Measurements from ENCODE around the gene HRAS. TPM values are rescaled to one million over a fixed set of nuclear protein-coding genes. Genes with fewer than 3 reads are reported as not detected.
A peak's percentile ranks its signal among the peaks of the same experiment; 100 is the strongest.

The HRAS gene
- total RNA-seq, 1 donor from 2014 or later: 53.5 TPM

GRCh38 chr11:557328-558132 lies 22.2 kb upstream of the HRAS start:
- Histone ChIP-seq H3K9me3 (no peaks in the 10 kb centered on the region), H3K4me1 (peaks cover 40% of the 10 kb centered on the region), H3K27me3 (peaks cover 14% of the 10 kb centered on the region), H3K36me3 (no peaks in the 10 kb centered on the region), H3K27ac (no peak overlapping the region), H3K4me3 (no peak overlapping the region)
- TF ChIP-seq CTCF (IDR thresholded peaks at IDR 0.05) (no peak), POLR2A (IDR thresholded peaks at IDR 0.05) (no peak), POLR2AphosphoS5 (IDR thresholded peaks at IDR 0.05; ENCODE audit: insufficient read depth in 1 of 2, low read depth in 1 of 2) (no peak)
- intact Hi-C loops (cut with DNase I): loop anchor here (10.0 kb wide), 1 partner anchor 167 kb away; no protein-coding TSS in a partner anchor
- no peak for DNase-seq (ENCODE audit: extremely low spot score in 2 of 2)

GRCh38 chr11:556662-557256 lies 21.4 kb upstream of the HRAS start:
- Histone ChIP-seq H3K4me1 (peaks cover 33% of the 10 kb centered on the region), H3K36me3 (no peaks in the 10 kb centered on the region), H3K9me3 (no peaks in the 10 kb centered on the region), H3K27me3 (peaks cover 14% of the 10 kb centered on the region), H3K27ac (no peak overlapping the region), H3K4me3 (no peak overlapping the region)
- no peak for TF ChIP-seq POLR2AphosphoS5 (IDR thresholded peaks at IDR 0.05; ENCODE audit: insufficient read depth in 1 of 2, low read depth in 1 of 2)
- no peak for TF ChIP-seq POLR2A (IDR thresholded peaks at IDR 0.05)
- no peak for TF ChIP-seq CTCF (IDR thresholded peaks at IDR 0.05)
- no peak for DNase-seq (ENCODE audit: extremely low spot score in 2 of 2)
- intact Hi-C loops (cut with DNase I): loop anchor here (10.0 kb wide), 1 partner anchor 168 kb away; no protein-coding TSS in a partner anchor

- intact Hi-C loops (cut with DNase I): loop anchor here (10.0 kb wide), 1 partner anchor 169 kb away; no protein-coding TSS in a partner anchor
- H3K9me3 ChIP-seq: no peaks in the 10 kb centered on the region
- H3K4me1 ChIP-seq: peaks cover 27% of the 10 kb centered on the region
- H3K27ac ChIP-seq: no peak overlapping the region
- H3K27me3 ChIP-seq: peaks cover 14% of the 10 kb centered on the region
- no peak for TF ChIP-seq POLR2AphosphoS5 (IDR thresholded peaks at IDR 0.05; ENCODE audit: insufficient read depth in 1 of 2, low read depth in 1 of 2)
- no peak for TF ChIP-seq CTCF (IDR thresholded peaks at IDR 0.05)
- TF ChIP-seq POLR2A (IDR thresholded peaks at IDR 0.05): no peak
- H3K4me3 ChIP-seq: peak overlapping the region; percentile 30 to 32
- DNase-seq (ENCODE audit: extremely low spot score in 2 of 2): no peak
- H3K36me3 ChIP-seq: no peaks in the 10 kb centered on the region
Measured at GRCh38 chr11:555780-556661, 20.6 kb upstream of the HRAS start.

GRCh38 chr11:555227-555779 lies 19.9 kb upstream of the HRAS start:
- TF ChIP-seq POLR2A (IDR thresholded peaks at IDR 0.05) (no peak), CTCF (IDR thresholded peaks at IDR 0.05) (no peak), POLR2AphosphoS5 (IDR thresholded peaks at IDR 0.05; ENCODE audit: insufficient read depth in 1 of 2, low read depth in 1 of 2) (no peak)
- Histone ChIP-seq H3K27ac (no peak overlapping the region), H3K36me3 (no peaks in the 10 kb centered on the region), H3K27me3 (peaks cover 14% of the 10 kb centered on the region), H3K9me3 (no peaks in the 10 kb centered on the region), H3K4me3 (peak overlapping the region; percentile 30 to 32), H3K4me1 (peaks cover 25% of the 10 kb centered on the region)
- intact Hi-C loops (cut with DNase I): loop anchor here (10.0 kb wide), 1 partner anchor 169 kb away; no protein-coding TSS in a partner anchor
- no peak for DNase-seq (ENCODE audit: extremely low spot score in 2 of 2)
